Liver (tissue), 9 donors: ENCODE measurements around the gene MANSC1. TPM values are rescaled to one million over a fixed set of nuclear protein-coding genes. Genes with fewer than 3 reads are reported as not detected.
A peak's percentile ranks its signal among the peaks of the same experiment; 100 is the strongest.

Experiments used
- DNase-seq: peaks from one replicate; pipeline ENCODE4 v3.0.0-alpha.2; 2017; ENCODE audit warnings: low spot score
- H3K27ac ChIP-seq, 2 donors: one replicate each; pipeline ENCODE4 v1.7.0; 2013; ENCODE audit warnings: inconsistent platforms in 2 of 2, low read length in 2 of 2, control low read depth in 1 of 2, low read depth in 1 of 2, mild to moderate bottlenecking in 1 of 2
- H3K27me3 ChIP-seq, 4 donors: one replicate each; pipeline versions ENCODE4 v1.6.1 to v1.7.0; 2013; ENCODE audit warnings: low read length in 3 of 4, inconsistent platforms in 1 of 4, mild to moderate bottlenecking in 1 of 4, moderate library complexity in 1 of 4; ENCODE audit not compliant: control insufficient read depth in 4 of 4, insufficient read depth in 4 of 4
- H3K36me3 ChIP-seq, 4 donors: one replicate each; pipeline versions ENCODE4 v1.6.1 to v1.7.0; 2013; ENCODE audit warnings: low read length in 3 of 4, mild to moderate bottlenecking in 3 of 4, low read depth in 1 of 4, moderate library complexity in 1 of 4; ENCODE audit not compliant: control insufficient read depth in 4 of 4, insufficient read depth in 3 of 4
- H3K4me1 ChIP-seq, 4 donors: one replicate each; pipeline versions ENCODE4 v1.6.1 to v1.7.0; 2013; ENCODE audit warnings: low read length in 3 of 4, mild to moderate bottlenecking in 3 of 4, moderate library complexity in 1 of 4; ENCODE audit not compliant: control insufficient read depth in 4 of 4, insufficient read depth in 4 of 4
- H3K4me3 ChIP-seq, 3 donors: one replicate each; pipeline versions ENCODE4 v1.6.1 to v1.7.0; 2013; ENCODE audit warnings: low read length in 3 of 3, control low read depth in 1 of 3, low read depth in 1 of 3, mild to moderate bottlenecking in 1 of 3
- H3K9ac ChIP-seq, 2 donors: one replicate each; pipeline ENCODE4 v1.7.0; 2013; ENCODE audit warnings: low read length in 2 of 2, mild to moderate bottlenecking in 2 of 2, moderate library complexity in 2 of 2, control low read depth in 1 of 2, low read depth in 1 of 2
- H3K9me3 ChIP-seq, 4 donors: one replicate each; pipeline versions ENCODE4 v1.6.1 to v1.7.0; 2013; ENCODE audit warnings: low read length in 3 of 4; ENCODE audit not compliant: control insufficient read depth in 4 of 4
- EGR1 ChIP-seq, 2 donors: IDR thresholded peaks; 2 replicates each; pipeline ENCODE4 v1.6.1; 2016 to 2018; ENCODE audit warnings: antibody characterized with exemption in 2 of 2, low read depth in 2 of 2
- FOXA1 ChIP-seq: IDR thresholded peaks from 2 replicates; pipeline ENCODE4 v1.6.1; 2016; ENCODE audit warnings: antibody characterized with exemption
- FOXA2 ChIP-seq: IDR thresholded peaks from 2 replicates; pipeline ENCODE4 v1.6.1; 2016; ENCODE audit warnings: antibody characterized with exemption
- GABPA ChIP-seq, 2 donors: IDR thresholded peaks in 1 of 2; conservative IDR thresholded peaks in 1 of 2; 2 replicates each; pipeline ENCODE4 v1.6.1; 2016; ENCODE audit warnings: antibody characterized with exemption in 2 of 2, mild to moderate bottlenecking in 1 of 2, moderate library complexity in 1 of 2
- HNF4A ChIP-seq, 2 donors: conservative IDR thresholded peaks; 2 replicates each; pipeline ENCODE4 v1.6.1; 2016; ENCODE audit warnings: antibody characterized with exemption in 2 of 2, mild to moderate bottlenecking in 2 of 2
- HNF4G ChIP-seq: IDR thresholded peaks from 2 replicates; pipeline ENCODE4 v1.6.1; 2016; ENCODE audit warnings: antibody characterized with exemption
- MAX ChIP-seq: IDR thresholded peaks from 2 replicates; pipeline ENCODE4 v1.6.1; 2016; ENCODE audit warnings: antibody characterized with exemption
- NR2F2 ChIP-seq: IDR thresholded peaks from 2 replicates; pipeline ENCODE4 v1.6.1; 2016; ENCODE audit warnings: antibody characterized with exemption
- RAD21 ChIP-seq, 2 donors: IDR thresholded peaks; 2 replicates each; pipeline ENCODE4 v1.6.1; 2016; ENCODE audit warnings: antibody characterized with exemption in 2 of 2, mild to moderate bottlenecking in 2 of 2
- RXRA ChIP-seq, 2 donors: IDR thresholded peaks; 2 replicates each; pipeline ENCODE4 v1.6.1; 2017 to 2018; ENCODE audit warnings: antibody characterized with exemption in 2 of 2, mild to moderate bottlenecking in 1 of 2
- SP1 ChIP-seq: IDR thresholded peaks from 2 replicates; pipeline ENCODE4 v1.6.1; 2018; ENCODE audit warnings: antibody characterized with exemption, mild to moderate bottlenecking
- TAF1 ChIP-seq: conservative IDR thresholded peaks from 2 replicates; pipeline ENCODE4 v1.6.1; 2016; ENCODE audit warnings: antibody characterized with exemption, mild to moderate bottlenecking
- YY1 ChIP-seq: IDR thresholded peaks from 2 replicates; pipeline ENCODE4 v1.6.1; 2016; ENCODE audit warnings: antibody characterized with exemption, mild to moderate bottlenecking
- WGBS: extraction: QIAGEN DNeasy Blood & Tissue Kit; methylation state at CpG from one replicate; pipeline ENCODE4 v1.1.7; 2013; 5-methylcytosine and 5-hydroxymethylcytosine counted together
- polyA plus RNA-seq, 2 donors: library from polyadenylated mRNA; stranded (reverse) in 1 of 2; unstranded in 1 of 2; fragments of 200-250 nt in 1 of 2; fragments of >200 nt in 1 of 2; fragmentation: Nextera tagmentation in 1 of 2; extraction: Ambion mirVana in 1 of 2; gene quantifications; one replicate each; pipeline versions ENCODE4 v1.2.1 to v1.2.3, GENCODE V29; 2013 to 2015
- total RNA-seq, 2 donors: library from RNA; depleted of rRNA; stranded (reverse); fragments of >200 nt; gene quantifications; one replicate each; pipeline ENCODE4 v1.2.3, GENCODE V29; 2014
- TF ChIP-seq, protein P1 (sequence below): IDR thresholded peaks from 2 replicates; pipeline ENCODE4 v1.6.1; 2016; ENCODE audit warnings: antibody characterized with exemption
- TF ChIP-seq, protein P2 (sequence below): IDR thresholded peaks from 2 replicates; pipeline ENCODE4 v1.6.1; 2016; ENCODE audit warnings: antibody characterized with exemption, mild to moderate bottlenecking
- donor health status: healthy.
- donor health status: healthy.
- donor health status: healthy.
- donor health status: healthy.
- donor health status: healthy.

Gene MANSC1
- total and polyA plus RNA-seq, 4 donors, result 2.1 to 7.8 (median 4.7) TPM

DNA sequence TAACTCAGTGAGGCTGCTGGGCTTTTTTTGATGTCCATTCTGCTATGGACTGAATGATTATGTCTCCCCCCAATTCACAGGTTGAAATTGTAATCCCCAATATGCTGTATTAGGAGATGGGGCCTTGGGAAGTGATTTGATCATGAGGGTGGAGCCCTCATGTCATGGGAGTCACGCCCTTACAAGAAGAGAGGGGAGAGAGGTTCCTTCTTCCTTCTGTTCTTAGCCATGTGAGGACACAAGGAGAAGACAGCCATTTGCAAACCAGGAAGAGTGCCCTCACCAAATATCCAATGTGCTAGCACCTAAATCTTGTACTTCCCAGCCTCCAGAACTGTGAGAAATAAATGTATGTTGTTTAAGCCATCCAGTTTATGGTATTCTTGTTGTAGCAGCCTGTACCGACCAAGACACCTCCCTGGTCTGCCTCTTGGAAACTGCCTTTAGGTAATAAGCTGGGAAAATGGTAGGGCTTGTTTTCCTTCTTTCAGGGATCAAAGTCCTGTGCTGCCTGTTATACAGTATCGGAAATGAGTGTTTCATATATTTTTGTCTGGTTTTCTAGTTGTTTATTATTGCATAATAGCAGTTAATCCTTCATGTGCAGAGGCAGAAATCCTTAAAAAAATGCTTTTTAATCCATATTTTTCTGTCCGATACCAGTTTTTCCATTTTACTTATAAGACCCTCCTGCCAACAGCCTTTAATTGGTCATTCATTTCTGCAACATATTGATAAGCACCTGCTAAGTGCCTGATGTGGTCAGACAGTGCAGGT lies 23.1 kb upstream of the MANSC1 start:
- no peak for TF ChIP-seq NR2F2
- peak; percentile 37 to 46 for TF ChIP-seq HNF4A (conservative IDR thresholded peaks at IDR 0.05)
- Histone ChIP-seq H3K4me3 (no peak overlapping the region), H3K4me1 (peaks cover 0 to 9% (median 3%) of the 10 kb centered on the region in 4 donors), H3K36me3 (no peaks in the 10 kb centered on the region), H3K27ac (no peak overlapping the region), H3K9ac (no peak overlapping the region), H3K9me3 (no peaks in the 10 kb centered on the region), H3K27me3 (no peaks in the 10 kb centered on the region)
- WGBS, result 81% methylated on average over 4 of the region's 4 CpGs
- DNase-seq, result no peak

- no peak overlapping the region for H3K27ac ChIP-seq
- no peak for TF ChIP-seq RXRA (IDR thresholded peaks at IDR 0.05)
- TF ChIP-seq HNF4G, result no peak
- no peaks in the 10 kb centered on the region for H3K27me3 ChIP-seq
- H3K4me3 ChIP-seq, result no peak overlapping the region
- H3K9me3 ChIP-seq, result no peaks in the 10 kb centered on the region
- peaks cover 0 to 6% (median 0%) of the 10 kb centered on the region in 4 donors for H3K36me3 ChIP-seq
- peaks cover 0 to 1% (median 0%) of the 10 kb centered on the region in 4 donors for H3K4me1 ChIP-seq
- H3K9ac ChIP-seq, result no peak overlapping the region
- DNase-seq, result no peak
- 95% methylated on average over 4 of the region's 4 CpGs for WGBS
These were observed 17.5 kb upstream of the MANSC1 start for GRCh38 chr12:12367482-12367998.

DNA sequence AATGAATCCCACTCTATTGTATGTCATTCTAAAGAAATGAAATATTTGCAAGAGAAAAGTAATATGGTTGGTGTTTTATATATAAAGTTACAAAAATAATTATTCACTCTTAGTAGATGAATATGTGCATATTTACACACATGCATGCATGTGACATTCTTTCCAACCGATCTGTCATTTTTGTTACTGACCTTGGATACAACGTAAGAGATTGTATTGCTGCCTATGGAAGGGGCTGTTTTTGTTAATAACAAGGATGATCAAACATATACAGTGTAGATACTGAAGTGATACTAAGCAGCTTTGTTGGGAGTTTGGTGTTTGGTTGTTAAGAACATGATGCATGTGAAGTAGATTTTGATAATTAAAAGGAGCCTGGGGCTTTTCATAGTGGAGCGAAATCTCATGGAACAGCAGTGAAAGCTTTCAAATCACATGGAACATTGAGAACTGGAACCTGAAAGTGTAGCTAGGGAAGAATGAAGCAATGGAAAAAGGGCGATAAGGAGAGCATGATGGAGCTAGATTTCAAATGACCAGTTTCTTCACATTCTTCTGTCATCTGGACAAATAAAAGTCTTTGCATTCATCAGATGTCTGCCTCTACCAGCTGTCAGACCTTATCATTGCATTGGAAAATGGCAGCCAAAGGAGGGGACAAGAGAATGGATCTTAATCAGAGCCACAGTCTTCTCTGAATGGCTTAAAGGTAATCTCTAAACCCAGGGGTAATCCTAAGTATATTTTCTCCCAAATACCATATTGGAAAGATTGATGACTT lies 16.8 kb upstream of the MANSC1 start:
- Histone ChIP-seq H3K27ac (no peak overlapping the region), H3K36me3 (peaks cover 0 to 6% (median 0%) of the 10 kb centered on the region in 4 donors), H3K9ac (no peak overlapping the region), H3K4me3 (no peak overlapping the region), H3K27me3 (no peaks in the 10 kb centered on the region), H3K9me3 (no peaks in the 10 kb centered on the region), H3K4me1 (peaks cover 0 to 1% (median 0%) of the 10 kb centered on the region in 4 donors)
- WGBS, result 96% methylated on average over 4 of the region's 4 CpGs
- TF ChIP-seq EGR1 (IDR thresholded peaks at IDR 0.05; ENCODE audit: low read depth in 2 of 2), result no peak
- TF ChIP-seq NR2F2, result no peak
- no peak for TF ChIP-seq HNF4G
- no peak for TF ChIP-seq SP1
- TF ChIP-seq TAF1, result no peak
- no peak for TF ChIP-seq FOXA2
- no peak for TF ChIP-seq FOXA1
- TF ChIP-seq YY1, result no peak
- no peak for DNase-seq

DNA sequence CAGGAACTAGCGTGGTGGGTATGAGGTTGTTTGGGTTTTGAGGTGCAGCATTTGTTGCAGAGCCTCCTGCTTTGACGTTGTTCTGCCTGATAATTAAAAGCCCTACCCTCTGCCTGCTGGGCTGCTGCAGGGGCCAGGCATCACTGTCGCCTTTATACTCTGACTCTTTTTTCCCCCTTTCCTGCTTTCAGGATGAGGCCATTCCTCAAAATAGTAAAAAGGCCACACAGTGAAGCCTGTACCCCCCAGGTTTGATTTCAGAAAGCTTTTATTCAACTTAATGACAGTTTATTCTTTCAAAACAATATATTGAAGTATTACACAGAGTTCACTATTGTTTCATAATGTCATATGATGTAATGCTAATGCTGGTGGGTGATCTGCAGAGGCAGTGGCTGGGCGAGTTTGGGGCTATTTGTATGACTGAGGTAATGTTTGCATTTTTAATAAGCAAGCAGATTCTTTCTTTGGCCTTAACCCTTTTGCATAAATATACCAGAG lies 15.9 kb upstream of the MANSC1 start:
- Histone ChIP-seq H3K4me3 (no peak overlapping the region), H3K9ac (no peak overlapping the region), H3K36me3 (peaks cover 0 to 6% (median 0%) of the 10 kb centered on the region in 4 donors), H3K9me3 (no peaks in the 10 kb centered on the region), H3K27me3 (no peaks in the 10 kb centered on the region), H3K27ac (no peak overlapping the region), H3K4me1 (peaks cover 0 to 1% (median 0%) of the 10 kb centered on the region in 4 donors)
- no peak for DNase-seq
- WGBS, result 76% methylated on average over 4 of the region's 4 CpGs
- TF ChIP-seq SP1 (no peak), YY1 (no peak), GABPA (IDR thresholded peaks at IDR 0.05 in 1 of 2, conservative IDR thresholded peaks at IDR 0.05 in 1 of 2) (no peak), MAX (no peak), HNF4G (no peak), NR2F2 (no peak), RAD21 (IDR thresholded peaks at IDR 0.05) (no peak), FOXA2 (no peak), EGR1 (IDR thresholded peaks at IDR 0.05; ENCODE audit: low read depth in 2 of 2) (no peak), TAF1 (no peak)
- TF ChIP-seq, protein P1, sequence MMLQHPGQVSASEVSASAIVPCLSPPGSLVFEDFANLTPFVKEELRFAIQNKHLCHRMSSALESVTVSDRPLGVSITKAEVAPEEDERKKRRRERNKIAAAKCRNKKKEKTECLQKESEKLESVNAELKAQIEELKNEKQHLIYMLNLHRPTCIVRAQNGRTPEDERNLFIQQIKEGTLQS, result no peak
- TF ChIP-seq, protein P2, sequence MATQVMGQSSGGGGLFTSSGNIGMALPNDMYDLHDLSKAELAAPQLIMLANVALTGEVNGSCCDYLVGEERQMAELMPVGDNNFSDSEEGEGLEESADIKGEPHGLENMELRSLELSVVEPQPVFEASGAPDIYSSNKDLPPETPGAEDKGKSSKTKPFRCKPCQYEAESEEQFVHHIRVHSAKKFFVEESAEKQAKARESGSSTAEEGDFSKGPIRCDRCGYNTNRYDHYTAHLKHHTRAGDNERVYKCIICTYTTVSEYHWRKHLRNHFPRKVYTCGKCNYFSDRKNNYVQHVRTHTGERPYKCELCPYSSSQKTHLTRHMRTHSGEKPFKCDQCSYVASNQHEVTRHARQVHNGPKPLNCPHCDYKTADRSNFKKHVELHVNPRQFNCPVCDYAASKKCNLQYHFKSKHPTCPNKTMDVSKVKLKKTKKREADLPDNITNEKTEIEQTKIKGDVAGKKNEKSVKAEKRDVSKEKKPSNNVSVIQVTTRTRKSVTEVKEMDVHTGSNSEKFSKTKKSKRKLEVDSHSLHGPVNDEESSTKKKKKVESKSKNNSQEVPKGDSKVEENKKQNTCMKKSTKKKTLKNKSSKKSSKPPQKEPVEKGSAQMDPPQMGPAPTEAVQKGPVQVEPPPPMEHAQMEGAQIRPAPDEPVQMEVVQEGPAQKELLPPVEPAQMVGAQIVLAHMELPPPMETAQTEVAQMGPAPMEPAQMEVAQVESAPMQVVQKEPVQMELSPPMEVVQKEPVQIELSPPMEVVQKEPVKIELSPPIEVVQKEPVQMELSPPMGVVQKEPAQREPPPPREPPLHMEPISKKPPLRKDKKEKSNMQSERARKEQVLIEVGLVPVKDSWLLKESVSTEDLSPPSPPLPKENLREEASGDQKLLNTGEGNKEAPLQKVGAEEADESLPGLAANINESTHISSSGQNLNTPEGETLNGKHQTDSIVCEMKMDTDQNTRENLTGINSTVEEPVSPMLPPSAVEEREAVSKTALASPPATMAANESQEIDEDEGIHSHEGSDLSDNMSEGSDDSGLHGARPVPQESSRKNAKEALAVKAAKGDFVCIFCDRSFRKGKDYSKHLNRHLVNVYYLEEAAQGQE, result no peak
